ENCODE data around the gene CD79A.

DNA sequence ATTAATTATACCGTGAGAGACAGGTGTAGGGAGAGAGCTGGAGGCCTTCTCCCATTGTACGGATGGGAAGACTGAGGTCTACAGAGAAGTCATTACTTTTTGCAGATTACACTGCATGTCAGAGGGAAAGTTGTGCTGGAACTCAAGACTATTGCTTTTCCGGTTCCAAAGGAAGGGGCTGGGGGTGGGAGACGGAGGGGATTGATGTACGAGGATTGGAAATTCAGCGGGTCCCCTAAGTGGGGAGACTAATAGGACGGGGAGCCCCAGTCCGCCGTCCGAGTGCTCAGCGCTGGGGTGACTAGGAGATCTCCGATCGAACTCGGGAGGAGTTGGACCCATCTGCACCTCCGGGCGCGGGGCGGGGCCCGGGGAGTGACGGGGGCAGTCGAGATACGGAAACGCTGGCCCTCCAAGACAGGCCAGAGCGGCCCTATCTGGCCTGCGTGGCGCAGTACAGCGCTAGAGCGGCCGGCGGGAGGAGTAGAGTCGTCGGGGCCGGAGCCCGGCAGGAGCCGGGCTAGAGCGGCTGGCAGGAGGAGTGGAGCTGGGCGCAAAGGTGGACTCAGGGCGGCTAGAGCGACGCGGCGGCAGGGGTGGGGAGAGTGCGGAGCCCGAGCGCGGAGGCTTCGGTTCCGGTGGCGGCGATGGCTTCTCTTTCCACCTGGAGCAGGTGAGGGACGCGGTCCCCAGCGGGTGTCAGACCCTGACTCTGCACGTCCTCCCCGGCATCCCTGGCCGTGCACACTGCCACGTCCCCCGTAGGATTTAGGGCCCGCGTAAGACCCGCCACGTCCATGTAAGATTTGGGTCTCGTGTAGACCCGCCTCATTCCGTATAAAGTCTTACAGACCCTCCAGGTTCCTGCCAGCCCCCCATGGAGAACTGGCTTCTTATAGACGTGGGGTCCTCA lies 7.0 kb downstream of the CD79A start:
- TF ChIP-seq, protein P1, sequence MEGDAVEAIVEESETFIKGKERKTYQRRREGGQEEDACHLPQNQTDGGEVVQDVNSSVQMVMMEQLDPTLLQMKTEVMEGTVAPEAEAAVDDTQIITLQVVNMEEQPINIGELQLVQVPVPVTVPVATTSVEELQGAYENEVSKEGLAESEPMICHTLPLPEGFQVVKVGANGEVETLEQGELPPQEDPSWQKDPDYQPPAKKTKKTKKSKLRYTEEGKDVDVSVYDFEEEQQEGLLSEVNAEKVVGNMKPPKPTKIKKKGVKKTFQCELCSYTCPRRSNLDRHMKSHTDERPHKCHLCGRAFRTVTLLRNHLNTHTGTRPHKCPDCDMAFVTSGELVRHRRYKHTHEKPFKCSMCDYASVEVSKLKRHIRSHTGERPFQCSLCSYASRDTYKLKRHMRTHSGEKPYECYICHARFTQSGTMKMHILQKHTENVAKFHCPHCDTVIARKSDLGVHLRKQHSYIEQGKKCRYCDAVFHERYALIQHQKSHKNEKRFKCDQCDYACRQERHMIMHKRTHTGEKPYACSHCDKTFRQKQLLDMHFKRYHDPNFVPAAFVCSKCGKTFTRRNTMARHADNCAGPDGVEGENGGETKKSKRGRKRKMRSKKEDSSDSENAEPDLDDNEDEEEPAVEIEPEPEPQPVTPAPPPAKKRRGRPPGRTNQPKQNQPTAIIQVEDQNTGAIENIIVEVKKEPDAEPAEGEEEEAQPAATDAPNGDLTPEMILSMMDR (IDR thresholded peaks at IDR 0.05), result no peak
- no peak for TF ChIP-seq ZFX (IDR thresholded peaks at IDR 0.05; ENCODE audit: borderline replicate concordance)
